Keratinocyte (primary cell): ENCODE data around the gene PLD4. TPM values are rescaled to one million over a fixed set of nuclear protein-coding genes. Genes with fewer than 3 reads are reported as not detected.

Source experiments
- DNase-seq: peaks from one replicate; pipeline ENCODE4 v3.0.0-alpha.2; 2011; ENCODE audit warnings: low read depth, missing footprints, low spot score
- FAIRE-seq: peaks from 2 replicates; lab custom pipeline; 2011; peaks lifted over from hg19 to GRCh38; lab: Jason Lieb, UNC
- H2AFZ ChIP-seq: 2 replicates; pipeline ENCODE4 v1.6.0; 2012; ENCODE audit warnings: low read length, control low read depth, inconsistent platforms; ENCODE audit not compliant: control insufficient read depth
- H3K27ac ChIP-seq: 2 replicates; pipeline ENCODE4 v1.5.1; 2011; ENCODE audit warnings: low read length; ENCODE audit not compliant: control insufficient read depth, insufficient read depth
- H3K27me3 ChIP-seq: 3 replicates; pipeline ENCODE4 v1.6.0; 2011; ENCODE audit warnings: low read length; ENCODE audit not compliant: control insufficient read depth, insufficient read depth; ENCODE audit errors: extremely low read depth
- H3K36me3 ChIP-seq, 2 experiments: 2 replicates in 1 of 2; 3 replicates in 1 of 2; pipeline ENCODE4 v1.5.1; 2011; ENCODE audit warnings: low read length in 2 of 2, mild to moderate bottlenecking in 1 of 2; ENCODE audit not compliant: control insufficient read depth in 2 of 2, insufficient read depth in 2 of 2; ENCODE audit errors: extremely low read depth in 1 of 2
- H3K4me1 ChIP-seq: 3 replicates; pipeline ENCODE4 v1.5.1; 2011; ENCODE audit warnings: low read length; ENCODE audit not compliant: control insufficient read depth, insufficient read depth; ENCODE audit errors: extremely low read depth
- H3K4me2 ChIP-seq: 3 replicates; pipeline ENCODE4 v1.6.0; 2011; ENCODE audit warnings: low read depth, low read length; ENCODE audit not compliant: control insufficient read depth, insufficient read depth; ENCODE audit errors: extremely low read depth
- H3K4me3 ChIP-seq, 3 experiments: fragments of 200-600 bp in 1 of 3; sonication (generic) in 1 of 3; 2 replicates in 2 of 3; 3 replicates in 1 of 3; pipeline ENCODE4 v1.5.1; 2011 to 2016; ENCODE audit warnings: low read length in 3 of 3, mild to moderate bottlenecking in 3 of 3, control low read depth in 2 of 3, inconsistent platforms in 1 of 3, low read depth in 1 of 3, mixed read lengths in 1 of 3, mixed run types in 1 of 3, moderate library complexity in 1 of 3; ENCODE audit not compliant: control insufficient read depth in 2 of 3, insufficient read depth in 2 of 3; ENCODE audit errors: extremely low read depth in 1 of 3
- H3K79me2 ChIP-seq: 2 replicates; pipeline ENCODE4 v1.6.0; 2012; ENCODE audit warnings: low read length; ENCODE audit not compliant: control insufficient read depth, insufficient read depth
- H3K9ac ChIP-seq: 3 replicates; pipeline ENCODE4 v1.6.0; 2011; ENCODE audit warnings: low read length; ENCODE audit not compliant: control insufficient read depth, insufficient read depth; ENCODE audit errors: extremely low read depth
- H3K9me1 ChIP-seq: 3 replicates; pipeline ENCODE4 v1.6.0; 2011; ENCODE audit warnings: low read length; ENCODE audit not compliant: control insufficient read depth, insufficient read depth; ENCODE audit errors: extremely low read depth
- H3K9me3 ChIP-seq: 2 replicates; pipeline ENCODE4 v1.5.1; 2012; ENCODE audit warnings: low read depth, low read length; ENCODE audit not compliant: control insufficient read depth
- H4K20me1 ChIP-seq: 3 replicates; pipeline ENCODE4 v1.6.0; 2011; ENCODE audit warnings: low read length; ENCODE audit not compliant: control insufficient read depth, insufficient read depth; ENCODE audit errors: extremely low read depth
- EZH2 ChIP-seq: IDR thresholded peaks from one replicate; pipeline ENCODE4 v1.6.1; 2012; ENCODE audit warnings: inconsistent platforms, mild to moderate bottlenecking, low read length, moderate library complexity
- dilution Hi-C: fragments of 300-500 bp; cut with MboI; formaldehyde crosslinking; loops from one replicate; pipeline ENCODE4 v1.7.0; 2020; ENCODE audit warnings: low sequenced_read_pairs; ENCODE audit not compliant: extremely low pct_ligation_motif_present
- polyA plus RNA-seq, 5 experiments: library from polyadenylated mRNA; depleted of rRNA in 3 of 5; stranded (reverse) in 3 of 5; stranded (forward) in 1 of 5; unstranded in 1 of 5; fragments of >200 nt; gene quantifications; 1 replicate in 1 of 5; 2 replicates in 3 of 5; 3 replicates in 1 of 5; pipeline versions ENCODE4 v1.2.1 to v1.2.3, GENCODE V29; 2011 to 2012; ENCODE audit warnings: missing spikeins in 2 of 5, low read depth in 1 of 5, low replicate concordance in 1 of 5
- TF ChIP-seq, protein P1 (sequence below), 3 experiments: IDR thresholded peaks in 1 of 3; conservative IDR thresholded peaks in 1 of 3; optimal IDR thresholded peaks in 1 of 3; 2 replicates in 2 of 3; 3 replicates in 1 of 3; pipeline versions ENCODE3 to v1.5.1; 2011; ENCODE audit warnings: low read length in 3 of 3, mild to moderate bottlenecking in 3 of 3, moderate library complexity in 2 of 3, control low read depth in 1 of 3, inconsistent platforms in 1 of 3; ENCODE audit not compliant: insufficient read depth in 2 of 3; ENCODE audit errors: extremely low read depth in 1 of 3

The PLD4 gene
- polyA plus RNA-seq, 1 donor (not counting 4 experiments of a cell fraction or from before 2014, with no cell fraction given): not detected

DNA sequence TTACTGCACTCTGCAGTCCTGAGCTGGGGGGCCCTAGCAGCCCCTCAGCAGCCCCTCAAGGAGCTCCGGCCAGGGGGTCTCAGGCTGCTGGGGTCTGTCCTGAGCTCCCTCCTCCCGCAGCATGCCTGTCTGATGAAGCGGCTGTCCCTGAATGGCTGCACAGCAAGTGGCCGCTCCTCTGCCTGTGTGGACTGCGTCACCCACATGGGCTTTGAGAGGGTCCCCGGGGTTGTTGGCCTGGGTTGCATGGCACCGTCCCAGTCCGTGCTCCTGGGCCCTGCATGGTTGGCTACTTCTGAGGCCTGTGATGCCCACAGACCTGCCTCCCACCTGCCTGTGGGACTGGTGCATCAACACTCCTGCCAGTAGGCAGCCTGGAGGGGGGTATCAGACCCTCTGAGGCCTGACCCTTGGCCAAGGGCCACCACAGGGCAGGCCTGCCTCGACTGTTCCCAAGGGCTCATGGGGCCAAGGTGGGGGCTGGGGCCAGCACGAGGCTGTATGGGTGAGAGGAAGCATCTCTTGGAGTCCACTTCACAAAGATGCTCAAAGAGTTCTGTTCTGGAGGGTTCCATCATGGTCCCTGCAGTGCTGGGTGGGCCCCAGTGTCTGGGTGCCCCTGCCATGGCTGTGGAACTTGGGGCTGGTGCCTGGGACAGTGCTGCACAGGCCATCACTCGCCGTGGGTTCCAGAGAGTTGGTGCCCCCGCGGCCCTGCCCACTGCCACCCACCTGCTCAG is 47.4 kb upstream of the PLD4 start:
- FAIRE-seq: no peak
- Histone ChIP-seq H3K27me3 (no peaks in the 10 kb centered on the region), H3K9me3 (no peaks in the 10 kb centered on the region), H2AFZ (no peak overlapping the region), H3K27ac (no peak overlapping the region), H3K4me1 (peaks cover 22% of the 10 kb centered on the region), H3K36me3 (peaks cover 19 to 24% of the 10 kb centered on the region in 2 experiments), H3K4me3 (no peak overlapping the region), H3K4me2 (no peak overlapping the region), H3K79me2 (peaks cover 51% of the 10 kb centered on the region), H3K9me1 (peaks cover 4% of the 10 kb centered on the region), H3K9ac (no peak overlapping the region), H4K20me1 (peaks cover 39% of the 10 kb centered on the region)
- TF ChIP-seq, protein P1, sequence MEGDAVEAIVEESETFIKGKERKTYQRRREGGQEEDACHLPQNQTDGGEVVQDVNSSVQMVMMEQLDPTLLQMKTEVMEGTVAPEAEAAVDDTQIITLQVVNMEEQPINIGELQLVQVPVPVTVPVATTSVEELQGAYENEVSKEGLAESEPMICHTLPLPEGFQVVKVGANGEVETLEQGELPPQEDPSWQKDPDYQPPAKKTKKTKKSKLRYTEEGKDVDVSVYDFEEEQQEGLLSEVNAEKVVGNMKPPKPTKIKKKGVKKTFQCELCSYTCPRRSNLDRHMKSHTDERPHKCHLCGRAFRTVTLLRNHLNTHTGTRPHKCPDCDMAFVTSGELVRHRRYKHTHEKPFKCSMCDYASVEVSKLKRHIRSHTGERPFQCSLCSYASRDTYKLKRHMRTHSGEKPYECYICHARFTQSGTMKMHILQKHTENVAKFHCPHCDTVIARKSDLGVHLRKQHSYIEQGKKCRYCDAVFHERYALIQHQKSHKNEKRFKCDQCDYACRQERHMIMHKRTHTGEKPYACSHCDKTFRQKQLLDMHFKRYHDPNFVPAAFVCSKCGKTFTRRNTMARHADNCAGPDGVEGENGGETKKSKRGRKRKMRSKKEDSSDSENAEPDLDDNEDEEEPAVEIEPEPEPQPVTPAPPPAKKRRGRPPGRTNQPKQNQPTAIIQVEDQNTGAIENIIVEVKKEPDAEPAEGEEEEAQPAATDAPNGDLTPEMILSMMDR (optimal IDR thresholded peaks at IDR 0.05 in 1 of 3, IDR thresholded peaks at IDR 0.05 in 1 of 3, conservative IDR thresholded peaks at IDR 0.05 in 1 of 3; ENCODE audit: extremely low read depth in 1 of 3, insufficient read depth in 2 of 3, low read length in 3 of 3): no peak
- no peak for TF ChIP-seq EZH2
- dilution Hi-C loops: no loop called here
- DNase-seq: no peak

DNA sequence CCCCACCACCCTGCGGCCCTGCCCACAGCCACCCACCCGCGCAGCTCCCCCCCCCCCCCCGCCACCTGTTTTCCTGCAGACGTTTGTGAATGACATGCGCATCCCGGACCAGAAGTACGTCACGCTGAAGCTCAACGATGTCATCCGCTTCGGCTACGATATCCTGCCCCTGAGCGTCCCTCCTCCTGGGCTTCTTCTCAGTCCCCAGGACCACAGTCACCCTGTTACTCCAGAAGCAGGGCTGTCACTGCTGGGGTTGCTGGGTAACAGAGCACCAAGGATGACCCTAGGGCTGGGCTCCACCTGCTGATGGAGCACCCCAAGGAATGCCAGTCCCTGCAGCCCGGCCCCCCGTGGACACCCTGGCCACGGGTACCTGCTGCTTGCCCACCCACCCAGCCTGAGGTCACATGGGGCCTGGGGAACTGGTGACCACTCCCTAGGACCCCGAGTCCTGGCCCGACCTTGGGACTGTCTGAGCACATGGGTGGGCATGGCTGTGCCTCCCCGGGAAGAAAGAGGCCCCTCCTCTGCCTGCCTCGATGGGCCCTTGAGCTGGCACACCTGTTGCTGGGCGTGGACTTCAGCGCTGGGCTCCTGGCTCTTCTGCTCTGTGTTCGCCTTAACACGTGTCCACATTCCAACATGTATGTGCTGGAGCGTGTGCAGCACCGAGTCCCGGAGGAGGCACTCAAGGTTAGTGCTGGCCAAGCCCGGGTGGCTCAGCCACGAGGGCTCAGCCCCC is 46.7 kb upstream of the PLD4 start:
- H3K9me3 ChIP-seq: no peaks in the 10 kb centered on the region
- TF ChIP-seq EZH2: no peak
- TF ChIP-seq, protein P1 (optimal IDR thresholded peaks at IDR 0.05 in 1 of 3, IDR thresholded peaks at IDR 0.05 in 1 of 3, conservative IDR thresholded peaks at IDR 0.05 in 1 of 3; ENCODE audit: extremely low read depth in 1 of 3, insufficient read depth in 2 of 3, low read length in 3 of 3): no peak
- H4K20me1 ChIP-seq: peaks cover 32% of the 10 kb centered on the region
- no peak overlapping the region for H3K9ac ChIP-seq
- no peak for FAIRE-seq
- H3K4me3 ChIP-seq: no peak overlapping the region
- H3K36me3 ChIP-seq: peaks cover 21 to 24% of the 10 kb centered on the region in 2 experiments
- DNase-seq: no peak
- peaks cover 20% of the 10 kb centered on the region for H3K4me1 ChIP-seq
- dilution Hi-C loops: no loop called here
- peaks cover 45% of the 10 kb centered on the region for H3K79me2 ChIP-seq
- H3K9me1 ChIP-seq: peaks cover 4% of the 10 kb centered on the region
- no peak overlapping the region for H3K4me2 ChIP-seq
- H3K27ac ChIP-seq: no peak overlapping the region
- H2AFZ ChIP-seq: no peak overlapping the region
- H3K27me3 ChIP-seq: no peaks in the 10 kb centered on the region
